A549 (cell line): ENCODE data around the gene MROH7.

ENCODE experiments used
- POLR2A ChIP-seq: IDR thresholded peaks from 2 replicates; pipeline ENCODE4 v1.6.1; 2012; ENCODE audit warnings: mild to moderate bottlenecking, low read length
- TF ChIP-seq, protein P1 (sequence below): fragments of 450-650 bp; IDR thresholded peaks from 2 replicates; pipeline ENCODE4 v1.6.1; 2014; ENCODE audit warnings: antibody characterized with exemption
- TF ChIP-seq, protein P2 (sequence below): fragments of >200 bp; sonication (Bioruptor Twin); formaldehyde crosslinking; IDR thresholded peaks from 3 replicates; pipeline ENCODE4 v1.5.1; 2016

DNA sequence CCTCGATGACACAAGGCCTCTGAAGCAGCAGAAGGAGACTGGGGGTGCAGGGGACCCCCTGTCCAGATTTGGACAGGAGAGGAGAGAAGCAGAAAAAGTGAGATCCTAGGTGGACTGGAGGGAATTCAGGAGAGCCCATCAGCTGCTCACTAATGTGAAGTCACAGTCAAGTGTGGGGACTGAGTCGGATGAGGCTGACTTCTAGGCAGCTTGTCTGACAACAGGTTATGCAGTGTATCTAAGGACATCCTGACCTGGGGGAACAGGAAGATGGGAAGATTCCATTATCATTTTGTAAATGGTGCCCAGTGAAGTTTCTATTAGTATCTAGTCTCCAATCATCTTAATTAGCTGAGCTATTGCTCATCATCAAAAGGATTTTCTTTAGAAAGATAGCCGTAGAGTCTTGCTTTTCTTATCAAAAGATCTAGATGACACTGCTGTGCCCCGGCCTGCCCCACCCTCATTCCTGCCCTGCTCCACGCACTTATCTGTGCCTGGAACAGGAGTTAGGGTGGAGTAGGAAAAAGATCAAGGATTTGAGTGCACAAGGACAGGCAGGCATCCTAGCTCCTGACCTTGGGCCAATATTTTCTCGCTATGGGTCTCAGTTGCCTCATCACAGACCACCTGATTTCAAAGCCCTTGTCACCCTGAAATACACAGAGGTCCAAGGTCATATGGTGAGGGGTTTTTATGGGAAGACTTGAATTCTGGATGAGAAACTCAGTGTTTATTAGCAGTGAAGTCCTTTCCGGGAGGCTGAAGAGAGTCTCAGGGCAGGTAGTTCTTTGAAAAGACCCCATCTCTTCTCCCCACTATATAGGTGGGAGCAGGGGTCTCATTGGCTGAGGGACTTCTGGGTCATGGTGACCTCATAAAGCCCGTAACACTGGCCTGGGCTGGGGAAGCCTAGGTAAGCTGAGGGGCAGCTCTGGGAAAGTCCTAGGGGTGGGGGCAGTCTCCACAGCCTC lies at the start of gene MROH7:
- TF ChIP-seq POLR2A, result no peak
- TF ChIP-seq, protein P1, sequence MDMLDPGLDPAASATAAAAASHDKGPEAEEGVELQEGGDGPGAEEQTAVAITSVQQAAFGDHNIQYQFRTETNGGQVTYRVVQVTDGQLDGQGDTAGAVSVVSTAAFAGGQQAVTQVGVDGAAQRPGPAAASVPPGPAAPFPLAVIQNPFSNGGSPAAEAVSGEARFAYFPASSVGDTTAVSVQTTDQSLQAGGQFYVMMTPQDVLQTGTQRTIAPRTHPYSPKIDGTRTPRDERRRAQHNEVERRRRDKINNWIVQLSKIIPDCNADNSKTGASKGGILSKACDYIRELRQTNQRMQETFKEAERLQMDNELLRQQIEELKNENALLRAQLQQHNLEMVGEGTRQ, result no peak
- TF ChIP-seq, protein P2, sequence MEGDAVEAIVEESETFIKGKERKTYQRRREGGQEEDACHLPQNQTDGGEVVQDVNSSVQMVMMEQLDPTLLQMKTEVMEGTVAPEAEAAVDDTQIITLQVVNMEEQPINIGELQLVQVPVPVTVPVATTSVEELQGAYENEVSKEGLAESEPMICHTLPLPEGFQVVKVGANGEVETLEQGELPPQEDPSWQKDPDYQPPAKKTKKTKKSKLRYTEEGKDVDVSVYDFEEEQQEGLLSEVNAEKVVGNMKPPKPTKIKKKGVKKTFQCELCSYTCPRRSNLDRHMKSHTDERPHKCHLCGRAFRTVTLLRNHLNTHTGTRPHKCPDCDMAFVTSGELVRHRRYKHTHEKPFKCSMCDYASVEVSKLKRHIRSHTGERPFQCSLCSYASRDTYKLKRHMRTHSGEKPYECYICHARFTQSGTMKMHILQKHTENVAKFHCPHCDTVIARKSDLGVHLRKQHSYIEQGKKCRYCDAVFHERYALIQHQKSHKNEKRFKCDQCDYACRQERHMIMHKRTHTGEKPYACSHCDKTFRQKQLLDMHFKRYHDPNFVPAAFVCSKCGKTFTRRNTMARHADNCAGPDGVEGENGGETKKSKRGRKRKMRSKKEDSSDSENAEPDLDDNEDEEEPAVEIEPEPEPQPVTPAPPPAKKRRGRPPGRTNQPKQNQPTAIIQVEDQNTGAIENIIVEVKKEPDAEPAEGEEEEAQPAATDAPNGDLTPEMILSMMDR, result no peak
